Measurements from ENCODE around the gene MACROH2A1.

MACROH2A1 gene

GRCh38 chr5:135318037-135318436, 81.0 kb downstream of the MACROH2A1 start:
- no peak for DNase-seq (ENCODE audit: low read depth)
- H3K4me3 ChIP-seq (ENCODE audit: low read depth, low read length): no peak overlapping the region
- no peak for TF ChIP-seq CTCF (IDR thresholded peaks at IDR 0.05; ENCODE audit: low read depth, low read length)
- TF ChIP-seq MYC (IDR thresholded peaks at IDR 0.05; ENCODE audit: low read depth, low read length): no peak
- no peak for TF ChIP-seq POLR2A (IDR thresholded peaks at IDR 0.05; ENCODE audit: extremely low read depth, insufficient read length)
- no peak for TF ChIP-seq MAX (IDR thresholded peaks at IDR 0.05; ENCODE audit: low read depth, low read length)

- no peak for DNase-seq (ENCODE audit: low read depth)
- no peak overlapping the region for H3K4me3 ChIP-seq (ENCODE audit: low read depth, low read length)
- TF ChIP-seq POLR2A (IDR thresholded peaks at IDR 0.05; ENCODE audit: extremely low read depth, insufficient read length): no peak
- no peak for TF ChIP-seq MYC (IDR thresholded peaks at IDR 0.05; ENCODE audit: low read depth, low read length)
- no peak for TF ChIP-seq CTCF (IDR thresholded peaks at IDR 0.05; ENCODE audit: low read depth, low read length)
- no peak for TF ChIP-seq MAX (IDR thresholded peaks at IDR 0.05; ENCODE audit: low read depth, low read length)
Observed at GRCh38 chr5:135317286-135317685, 81.7 kb downstream of the MACROH2A1 start.

GRCh38 chr5:135315386-135315785, 83.6 kb downstream of the MACROH2A1 start:
- H3K4me3 ChIP-seq (ENCODE audit: low read depth, low read length): no peak overlapping the region
- no peak for TF ChIP-seq POLR2A (IDR thresholded peaks at IDR 0.05; ENCODE audit: extremely low read depth, insufficient read length)
- no peak for TF ChIP-seq MYC (IDR thresholded peaks at IDR 0.05; ENCODE audit: low read depth, low read length)
- no peak for TF ChIP-seq CTCF (IDR thresholded peaks at IDR 0.05; ENCODE audit: low read depth, low read length)
- TF ChIP-seq MAX (IDR thresholded peaks at IDR 0.05; ENCODE audit: low read depth, low read length): no peak
- DNase-seq (ENCODE audit: low read depth): no peak

GRCh38 chr5:135313946-135314345, 85.1 kb downstream of the MACROH2A1 start:
- DNase-seq (ENCODE audit: low read depth): no peak
- TF ChIP-seq MYC (IDR thresholded peaks at IDR 0.05; ENCODE audit: low read depth, low read length) (no peak), MAX (IDR thresholded peaks at IDR 0.05; ENCODE audit: low read depth, low read length) (no peak), POLR2A (IDR thresholded peaks at IDR 0.05; ENCODE audit: extremely low read depth, insufficient read length) (no peak), CTCF (IDR thresholded peaks at IDR 0.05; ENCODE audit: low read depth, low read length) (no peak)
- no peak overlapping the region for H3K4me3 ChIP-seq (ENCODE audit: low read depth, low read length)

- no peak overlapping the region for H3K4me3 ChIP-seq (ENCODE audit: low read depth, low read length)
- TF ChIP-seq MAX (IDR thresholded peaks at IDR 0.05; ENCODE audit: low read depth, low read length) (no peak), POLR2A (IDR thresholded peaks at IDR 0.05; ENCODE audit: extremely low read depth, insufficient read length) (no peak), CTCF (IDR thresholded peaks at IDR 0.05; ENCODE audit: low read depth, low read length) (no peak), MYC (IDR thresholded peaks at IDR 0.05; ENCODE audit: low read depth, low read length) (no peak)
- DNase-seq (ENCODE audit: low read depth): no peak
Observed at GRCh38 chr5:135313405-135313804, 85.6 kb downstream of the MACROH2A1 start.

All from NB4 (cell line).